HG02840 (cell line): Measurements from ENCODE around the gene CCDC57.

Experiments
- ATAC-seq: cut with Tn5 transposase; IDR thresholded peaks from one replicate; pipeline ENCODE4 v1.9.1; 2021; ENCODE audit warnings: mild to moderate bottlenecking, moderate library complexity, moderate number of reproducible peaks; ENCODE audit not compliant: unreplicated experiment, low FRiP score

Gene CCDC57

DNA sequence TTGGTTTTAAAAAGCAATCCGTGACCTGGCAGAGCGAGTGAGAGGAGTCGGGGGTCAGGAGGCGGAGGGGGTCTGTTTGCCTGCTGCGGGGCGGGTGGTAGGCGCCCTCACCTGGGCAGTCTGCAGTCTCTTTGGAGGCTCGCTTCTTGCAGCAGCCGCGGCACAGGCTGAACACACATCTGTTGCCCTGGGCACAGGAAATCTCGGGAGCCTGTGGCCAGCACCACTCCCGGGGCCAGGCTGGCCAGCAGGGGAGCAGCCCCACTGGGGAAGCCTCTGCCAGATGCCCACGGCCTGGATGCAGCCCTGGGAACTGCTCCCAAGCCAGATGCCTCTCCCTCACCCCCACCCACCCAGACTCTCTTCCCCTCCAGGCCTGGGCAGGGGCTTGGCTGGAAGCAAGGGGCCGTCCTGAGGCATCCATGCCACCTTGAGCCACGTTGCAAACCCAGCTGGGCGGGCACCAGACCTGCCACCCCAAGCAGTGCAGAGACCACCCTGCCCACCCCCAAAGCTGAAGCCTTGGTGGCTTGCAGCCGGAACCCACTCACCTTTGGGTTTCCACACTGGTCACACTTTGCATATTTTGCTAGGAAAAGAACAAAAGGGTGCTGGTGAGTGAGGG is 154.3 kb downstream of the CCDC57 start:
- no peak for ATAC-seq

- ATAC-seq, result no peak
These were observed 155.7 kb downstream of the CCDC57 start for GRCh38 chr17:82056729-82057621.

GRCh38 chr17:82055965-82056728 is 156.5 kb downstream of the CCDC57 start:
- no peak for ATAC-seq

- ATAC-seq, result no peak
These were observed 157.3 kb downstream of the CCDC57 start for GRCh38 chr17:82055023-82055964.

DNA sequence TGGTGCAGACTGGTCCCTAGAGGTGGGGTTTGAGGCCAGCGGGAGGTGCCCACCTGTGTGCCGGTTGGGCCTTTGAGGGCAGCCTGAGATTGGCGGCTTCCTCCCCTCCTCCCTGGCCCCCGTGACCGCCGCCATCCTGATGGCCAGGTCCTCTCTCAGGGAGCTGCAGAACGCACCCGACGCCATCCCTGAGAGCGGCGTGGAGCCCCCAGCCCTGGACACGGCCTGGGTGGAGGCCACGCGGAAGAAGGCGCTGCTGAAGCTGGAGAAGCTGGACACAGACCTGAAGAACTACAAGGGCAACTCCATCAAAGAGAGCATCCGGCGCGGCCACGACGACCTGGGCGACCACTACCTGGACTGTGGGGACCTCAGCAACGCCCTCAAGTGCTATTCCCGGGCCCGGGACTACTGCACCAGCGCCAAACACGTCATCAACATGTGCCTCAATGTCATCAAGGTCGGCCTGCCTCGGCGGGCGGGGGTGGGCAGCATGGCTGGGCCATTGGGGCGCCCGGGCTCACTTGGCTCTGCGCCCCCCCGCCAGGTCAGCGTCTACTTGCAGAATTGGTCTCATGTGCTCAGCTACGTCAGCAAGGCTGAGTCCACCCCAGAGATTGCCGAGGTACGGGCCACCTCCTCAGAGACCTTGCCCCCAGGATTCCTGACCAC is 158.2 kb downstream of the CCDC57 start:
- no peak for ATAC-seq

DNA sequence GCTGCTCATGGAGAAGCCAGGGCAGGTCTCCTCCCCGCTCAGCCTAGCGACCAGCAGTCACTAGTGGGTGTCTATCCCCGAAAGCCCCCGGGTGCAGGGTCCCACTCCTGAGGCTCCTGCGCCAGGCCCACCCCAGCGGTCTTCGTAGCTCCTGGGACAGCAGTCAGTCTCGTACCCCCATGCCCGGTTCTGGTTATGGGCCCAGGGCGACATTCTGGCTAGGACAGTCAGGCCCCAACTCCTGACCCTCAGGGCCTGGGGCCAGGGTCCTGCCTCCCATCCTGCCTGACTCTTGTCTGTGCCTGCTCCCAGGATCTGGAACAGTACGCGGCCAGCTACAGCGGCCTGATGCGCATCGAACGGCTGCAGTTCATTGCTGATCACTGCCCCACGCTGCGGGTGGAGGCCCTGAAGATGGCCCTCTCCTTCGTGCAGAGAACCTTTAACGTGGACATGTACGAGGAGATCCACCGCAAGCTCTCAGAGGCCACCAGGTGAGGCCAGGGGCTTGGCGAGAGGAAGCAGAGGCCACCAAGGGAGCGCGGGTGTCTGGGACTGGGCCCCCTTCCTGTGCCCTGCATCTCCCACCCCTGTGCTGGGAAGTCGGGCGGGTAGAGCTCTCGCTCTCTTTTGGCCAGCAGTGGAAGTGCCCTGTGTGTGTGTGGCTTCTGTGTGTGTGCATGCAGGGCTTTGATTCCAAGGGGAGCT is 158.9 kb downstream of the CCDC57 start:
- no peak for ATAC-seq

- ATAC-seq, result no peak
These were observed 159.5 kb downstream of the CCDC57 start for GRCh38 chr17:82053130-82053529.

- no peak for ATAC-seq
These were observed 160.0 kb downstream of the CCDC57 start for GRCh38 chr17:82052638-82053059.

DNA sequence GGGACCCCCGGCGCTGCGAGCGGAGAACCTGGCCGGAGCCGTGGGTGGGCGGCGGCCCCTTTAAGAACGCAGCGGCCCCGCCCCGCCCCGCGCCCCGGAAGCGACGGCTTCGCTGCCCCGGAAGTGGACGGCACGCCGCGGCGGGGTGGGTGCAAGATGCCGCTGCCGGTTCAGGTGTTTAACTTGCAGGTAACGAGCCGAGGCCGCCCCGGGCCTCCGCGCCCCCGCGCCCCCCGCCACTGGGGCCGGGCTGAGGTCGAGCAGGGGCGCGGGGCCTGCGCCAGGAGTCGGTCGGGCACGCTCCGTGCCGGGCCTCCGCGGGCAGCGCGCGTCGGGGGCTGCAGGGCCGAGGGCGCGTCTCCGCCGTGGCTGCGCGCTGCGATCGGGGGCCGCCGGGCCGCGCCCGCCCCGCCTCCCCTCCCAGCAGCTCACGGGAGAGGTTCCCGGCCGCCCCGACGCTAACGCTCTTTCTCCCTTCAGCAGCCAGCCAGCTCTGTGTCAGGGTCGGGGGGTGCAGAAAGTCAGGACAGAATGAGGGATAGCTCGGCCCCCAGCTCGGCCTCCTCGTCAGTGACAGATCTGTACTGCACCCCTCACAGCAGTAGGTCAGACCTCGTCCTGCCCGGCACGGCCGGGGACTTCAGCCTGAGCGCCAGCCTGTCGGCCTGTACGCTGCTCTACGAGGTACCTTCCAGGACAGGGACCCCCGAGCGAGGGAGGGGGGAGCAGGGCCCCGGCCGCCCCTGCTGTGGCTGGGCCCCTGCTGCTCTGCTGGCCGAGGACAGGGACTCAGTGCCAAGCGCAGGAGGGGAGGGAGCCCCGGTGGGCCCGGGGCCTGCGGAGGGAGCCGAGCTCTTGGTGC is 160.6 kb downstream of the CCDC57 start, which contains the start of the genes GPS1 and RFNG:
Gene GPS1, plus strand, starts transcription at position 123 of the 862 bp plus-strand sequence. Its CDS starts 34 bp downstream, at position 157.
Gene RFNG, minus strand, starts transcription at position 36 of the 862 bp plus-strand sequence. CDS start 45 bp downstream, outside the sequence.
- ATAC-seq, result no peak
